Sigmoid colon (tissue), 4 donors: ENCODE measurements around the gene HOXA2.

Experiments
- EP300 ChIP-seq, 4 donors: sonication (generic); formaldehyde crosslinking; IDR thresholded peaks; one replicate each; pipeline ENCODE4 v1.6.1; 2017; ENCODE audit warnings: antibody characterized with exemption in 4 of 4
- POLR2A ChIP-seq, 2 donors: fragments of 450-650 bp; IDR thresholded peaks; one replicate each; pipeline ENCODE4 v1.6.1; 2016; ENCODE audit warnings: antibody characterized with exemption in 2 of 2, mild to moderate bottlenecking in 2 of 2, moderate library complexity in 2 of 2
- TF ChIP-seq, protein P1 (sequence below), 4 experiments: fragments of 450-650 bp in 3 of 4; fragments of 200-600 bp in 1 of 4; IDR thresholded peaks; one replicate each; pipeline ENCODE4 v1.5.1; 2016 to 2019; ENCODE audit warnings: antibody characterized with exemption in 4 of 4, mild to moderate bottlenecking in 3 of 4, moderate library complexity in 2 of 4

DNA sequence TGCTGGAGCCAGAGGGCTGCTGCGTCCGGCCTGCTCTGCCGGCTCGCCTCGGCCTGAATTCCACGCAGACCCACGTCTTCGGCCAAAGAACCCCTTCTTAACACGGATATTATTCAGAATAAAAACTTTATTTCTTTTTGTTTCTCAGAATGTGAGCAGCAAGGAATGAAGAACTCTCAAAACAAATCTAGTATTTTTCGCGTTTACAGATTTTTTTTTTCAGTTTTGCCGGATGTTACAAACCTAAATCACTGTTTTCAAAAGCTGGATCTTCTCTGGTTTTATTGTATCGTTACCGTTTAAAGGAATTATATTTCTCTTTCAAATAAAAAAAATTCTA, 4.4 kb upstream of the HOXA2 start:
- TF ChIP-seq, protein P1, sequence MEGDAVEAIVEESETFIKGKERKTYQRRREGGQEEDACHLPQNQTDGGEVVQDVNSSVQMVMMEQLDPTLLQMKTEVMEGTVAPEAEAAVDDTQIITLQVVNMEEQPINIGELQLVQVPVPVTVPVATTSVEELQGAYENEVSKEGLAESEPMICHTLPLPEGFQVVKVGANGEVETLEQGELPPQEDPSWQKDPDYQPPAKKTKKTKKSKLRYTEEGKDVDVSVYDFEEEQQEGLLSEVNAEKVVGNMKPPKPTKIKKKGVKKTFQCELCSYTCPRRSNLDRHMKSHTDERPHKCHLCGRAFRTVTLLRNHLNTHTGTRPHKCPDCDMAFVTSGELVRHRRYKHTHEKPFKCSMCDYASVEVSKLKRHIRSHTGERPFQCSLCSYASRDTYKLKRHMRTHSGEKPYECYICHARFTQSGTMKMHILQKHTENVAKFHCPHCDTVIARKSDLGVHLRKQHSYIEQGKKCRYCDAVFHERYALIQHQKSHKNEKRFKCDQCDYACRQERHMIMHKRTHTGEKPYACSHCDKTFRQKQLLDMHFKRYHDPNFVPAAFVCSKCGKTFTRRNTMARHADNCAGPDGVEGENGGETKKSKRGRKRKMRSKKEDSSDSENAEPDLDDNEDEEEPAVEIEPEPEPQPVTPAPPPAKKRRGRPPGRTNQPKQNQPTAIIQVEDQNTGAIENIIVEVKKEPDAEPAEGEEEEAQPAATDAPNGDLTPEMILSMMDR (IDR thresholded peaks at IDR 0.05): no peak
- TF ChIP-seq EP300 (IDR thresholded peaks at IDR 0.05) (no peak), POLR2A (IDR thresholded peaks at IDR 0.05) (no peak)
